ENCODE measurements around the gene RCC1.
"Not testable (repeated sequence)": the region's sequence is repeated elsewhere in the genome, so short reads cannot be mapped to it uniquely, and the experiment has no call there.

RCC1 gene

GRCh38 chr1:28510273-28510969 lies 4.6 kb downstream of the RCC1 start:
- in situ Hi-C loops (cut with MboI; ENCODE audit: low sequenced_read_pairs), result no loop called here

DNA sequence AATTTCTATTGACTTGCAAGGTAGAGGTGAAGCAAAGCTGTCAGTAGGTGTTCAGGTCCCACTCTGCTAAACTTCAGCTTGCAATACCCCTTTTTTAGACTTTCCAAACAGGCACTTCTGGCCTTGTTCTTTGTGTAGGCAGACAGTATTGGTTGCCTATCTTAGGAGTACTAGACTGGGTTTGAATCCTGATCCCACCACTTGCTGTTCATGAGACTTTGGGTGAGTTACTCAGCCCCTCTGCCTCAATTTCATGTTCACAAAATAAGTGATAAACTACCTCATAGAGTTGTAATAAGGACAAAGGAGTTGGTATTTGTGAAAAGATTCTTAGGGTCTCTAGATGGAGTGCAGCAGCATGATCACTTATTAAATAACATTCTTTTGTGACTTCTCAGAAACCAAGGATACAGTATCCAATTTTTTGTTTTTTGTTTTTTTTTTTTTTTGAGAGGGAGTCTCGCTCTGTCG lies 5.2 kb downstream of the RCC1 start:
- in situ Hi-C loops (cut with MboI; ENCODE audit: low sequenced_read_pairs), result no loop called here

GRCh38 chr1:28512058-28512611 lies 6.3 kb downstream of the RCC1 start:
- in situ Hi-C loops (cut with MboI; ENCODE audit: low sequenced_read_pairs), result no loop called here

- in situ Hi-C loops (cut with MboI; ENCODE audit: low sequenced_read_pairs), result not testable (repeated sequence)
Observed at GRCh38 chr1:28514445-28514933, 8.6 kb downstream of the RCC1 start.

DNA sequence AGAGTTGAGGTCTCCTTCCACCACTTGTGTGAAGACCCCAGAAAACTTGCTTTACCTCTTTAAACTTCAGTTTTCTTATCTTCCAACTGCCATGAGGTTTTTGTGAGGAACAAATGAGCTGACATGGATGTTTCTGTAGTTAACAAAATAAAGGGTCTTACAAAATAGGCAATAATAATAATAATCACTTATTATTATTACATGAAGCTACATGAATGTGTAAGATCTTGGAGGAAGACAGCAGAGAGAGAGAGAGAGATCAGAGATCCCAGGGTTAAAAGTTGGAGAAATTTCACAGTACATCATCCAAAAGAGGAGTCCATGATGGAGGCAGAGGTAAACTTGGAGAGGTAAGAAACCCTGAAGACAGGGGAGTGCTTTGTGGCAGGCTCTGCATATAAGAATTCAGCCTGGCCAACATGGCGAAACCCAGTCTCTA lies 10.7 kb downstream of the RCC1 start:
- in situ Hi-C loops (cut with MboI; ENCODE audit: low sequenced_read_pairs), result no loop called here

DNA sequence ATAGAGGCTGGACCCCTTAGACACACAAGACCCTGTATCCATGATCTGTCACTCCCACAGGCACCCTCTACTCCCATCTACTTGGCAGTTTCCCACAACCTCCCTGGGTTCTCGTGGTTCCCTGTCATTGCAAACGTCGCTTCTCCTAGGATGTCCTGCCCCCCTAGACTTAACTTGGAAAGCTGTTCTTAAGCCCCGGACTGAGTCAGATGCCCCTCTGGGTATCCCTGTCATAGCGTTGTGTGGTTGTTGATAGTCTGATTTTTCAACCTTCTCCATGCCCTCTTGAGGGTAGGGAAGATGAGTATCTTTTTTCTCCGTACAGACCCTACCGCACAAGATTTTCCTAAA lies 11.8 kb downstream of the RCC1 start:
- in situ Hi-C loops (cut with MboI; ENCODE audit: low sequenced_read_pairs), result no loop called here

- in situ Hi-C loops (cut with MboI; ENCODE audit: low sequenced_read_pairs), result no loop called here
Observed at GRCh38 chr1:28518000-28518744, 12.3 kb downstream of the RCC1 start.

DNA sequence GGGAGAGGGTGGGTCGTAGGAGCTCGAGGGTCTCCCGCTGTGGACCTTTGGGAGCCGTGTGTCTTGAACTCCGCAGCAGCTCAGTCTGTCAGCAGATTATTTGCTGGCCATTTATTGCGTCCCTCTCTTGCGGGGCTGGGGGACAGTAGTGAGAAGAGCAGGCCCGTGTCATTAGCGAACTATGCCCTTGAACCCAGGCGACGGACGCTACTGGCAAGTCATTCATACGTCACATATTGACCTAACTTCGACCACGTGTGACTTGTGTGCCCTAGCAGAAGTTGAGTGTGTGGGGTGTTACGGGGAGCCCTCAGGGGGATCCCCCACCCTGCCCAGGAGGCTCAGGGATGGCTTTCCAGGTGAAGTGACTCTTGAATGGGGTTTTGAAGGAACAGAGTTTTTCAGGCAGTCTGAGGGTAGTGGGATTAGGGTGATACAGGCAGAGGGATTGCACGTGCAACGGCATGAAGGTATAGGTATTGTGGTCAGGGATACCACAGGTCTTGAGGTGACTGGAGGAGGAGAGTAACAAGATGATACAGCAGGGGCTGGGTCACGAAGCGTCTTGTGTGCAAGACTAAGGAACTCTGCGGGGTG lies 13.0 kb downstream of the RCC1 start:
- in situ Hi-C loops (cut with MboI; ENCODE audit: low sequenced_read_pairs), result no loop called here

DNA sequence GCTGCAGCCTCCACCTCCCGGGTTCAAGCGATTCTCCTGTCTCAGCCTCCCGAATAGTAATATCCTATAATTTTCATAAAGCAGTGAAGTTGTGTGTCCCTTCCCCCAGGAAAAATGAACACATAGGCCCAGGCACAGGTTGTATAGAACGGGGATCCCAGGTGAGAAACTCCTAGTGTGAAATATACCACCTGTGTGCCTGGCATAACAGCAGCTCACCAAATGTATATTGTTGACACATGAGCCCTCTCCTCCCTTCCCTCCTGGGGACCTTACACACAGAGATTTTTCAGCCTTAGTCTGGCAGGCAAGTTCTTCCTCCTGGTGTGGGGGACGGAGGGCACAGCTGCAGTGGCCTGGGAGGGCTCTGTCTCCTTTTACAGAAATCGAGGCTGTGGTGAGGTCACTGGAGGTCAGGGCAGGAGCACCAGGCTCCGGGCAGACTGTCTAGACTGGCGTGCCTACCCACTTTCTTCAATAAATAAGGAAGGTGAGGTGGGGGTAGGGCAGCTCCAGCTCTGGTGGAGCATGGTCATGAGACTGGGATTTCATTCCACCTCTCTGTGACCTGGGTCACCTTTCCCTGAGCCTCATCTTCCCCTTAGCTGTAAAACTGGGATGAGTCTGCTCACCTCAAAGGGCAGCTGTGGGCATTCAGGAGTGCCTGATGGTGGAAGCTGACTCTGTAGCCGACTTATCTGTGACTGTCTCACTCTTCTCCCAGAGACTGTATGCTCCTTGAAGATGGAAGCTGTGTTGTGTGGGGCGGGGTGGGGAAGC lies 14.3 kb downstream of the RCC1 start:
- in situ Hi-C loops (cut with MboI; ENCODE audit: low sequenced_read_pairs), result no loop called here

GRCh38 chr1:28520796-28521195 lies 15.0 kb downstream of the RCC1 start:
- in situ Hi-C loops (cut with MboI; ENCODE audit: low sequenced_read_pairs), result not testable (repeated sequence)

GRCh38 chr1:28521502-28522164 lies 15.8 kb downstream of the RCC1 start:
- in situ Hi-C loops (cut with MboI; ENCODE audit: low sequenced_read_pairs), result no loop called here

- in situ Hi-C loops (cut with MboI; ENCODE audit: low sequenced_read_pairs), result not testable (repeated sequence)
Observed at GRCh38 chr1:28522537-28522936, 16.7 kb downstream of the RCC1 start.

GRCh38 chr1:28525002-28525642 lies 19.3 kb downstream of the RCC1 start:
- in situ Hi-C loops (cut with MboI; ENCODE audit: low sequenced_read_pairs), result not testable (repeated sequence)

GRCh38 chr1:28526886-28527285 lies 21.0 kb downstream of the RCC1 start:
- in situ Hi-C loops (cut with MboI; ENCODE audit: low sequenced_read_pairs), result no loop called here

DNA sequence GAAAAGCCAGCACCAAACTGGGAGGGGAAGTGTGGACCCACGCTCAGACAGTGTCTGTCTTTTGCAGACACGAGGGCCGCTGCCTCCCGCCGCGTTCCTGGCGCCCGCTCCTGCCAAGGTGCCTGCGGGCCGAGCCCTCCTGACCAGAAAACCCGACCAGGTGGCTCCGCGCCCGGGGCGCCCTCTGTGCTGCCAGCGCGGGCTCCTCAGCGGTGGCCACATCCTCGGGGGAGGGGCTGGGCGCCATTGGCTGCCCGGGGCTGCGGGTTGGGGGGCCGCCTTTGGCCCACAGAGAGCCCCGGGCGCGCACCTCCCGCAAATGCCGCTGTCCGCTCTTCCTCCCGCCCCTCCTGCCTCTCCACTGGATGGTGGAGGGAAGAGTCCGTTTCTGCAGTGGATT lies 24.6 kb downstream of the RCC1 start:
- in situ Hi-C loops (cut with MboI; ENCODE audit: low sequenced_read_pairs), result no loop called here

DNA sequence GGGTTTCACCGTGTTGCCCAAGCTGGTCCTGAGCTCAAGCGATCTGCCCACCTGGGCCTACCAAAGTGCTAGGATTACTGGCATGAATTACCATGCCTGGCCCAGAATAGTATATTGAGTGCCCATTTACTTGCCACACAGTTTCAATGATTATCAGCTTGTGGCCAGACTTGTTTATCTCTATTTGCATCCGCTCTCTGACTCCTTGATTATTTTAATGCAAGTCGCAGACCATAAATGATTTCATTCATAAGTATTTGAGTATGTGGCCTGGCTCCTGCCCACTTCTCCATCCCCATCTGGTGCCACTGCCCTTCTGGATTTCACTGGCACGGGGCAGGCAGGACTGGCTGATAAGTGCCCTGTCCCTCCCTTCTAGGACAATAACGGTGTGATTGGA lies 28.8 kb downstream of the RCC1 start:
- in situ Hi-C loops (cut with MboI; ENCODE audit: low sequenced_read_pairs), result no loop called here

- in situ Hi-C loops (cut with MboI; ENCODE audit: low sequenced_read_pairs), result no loop called here
Observed at GRCh38 chr1:28535180-28535579, 29.3 kb downstream of the RCC1 start.

DNA sequence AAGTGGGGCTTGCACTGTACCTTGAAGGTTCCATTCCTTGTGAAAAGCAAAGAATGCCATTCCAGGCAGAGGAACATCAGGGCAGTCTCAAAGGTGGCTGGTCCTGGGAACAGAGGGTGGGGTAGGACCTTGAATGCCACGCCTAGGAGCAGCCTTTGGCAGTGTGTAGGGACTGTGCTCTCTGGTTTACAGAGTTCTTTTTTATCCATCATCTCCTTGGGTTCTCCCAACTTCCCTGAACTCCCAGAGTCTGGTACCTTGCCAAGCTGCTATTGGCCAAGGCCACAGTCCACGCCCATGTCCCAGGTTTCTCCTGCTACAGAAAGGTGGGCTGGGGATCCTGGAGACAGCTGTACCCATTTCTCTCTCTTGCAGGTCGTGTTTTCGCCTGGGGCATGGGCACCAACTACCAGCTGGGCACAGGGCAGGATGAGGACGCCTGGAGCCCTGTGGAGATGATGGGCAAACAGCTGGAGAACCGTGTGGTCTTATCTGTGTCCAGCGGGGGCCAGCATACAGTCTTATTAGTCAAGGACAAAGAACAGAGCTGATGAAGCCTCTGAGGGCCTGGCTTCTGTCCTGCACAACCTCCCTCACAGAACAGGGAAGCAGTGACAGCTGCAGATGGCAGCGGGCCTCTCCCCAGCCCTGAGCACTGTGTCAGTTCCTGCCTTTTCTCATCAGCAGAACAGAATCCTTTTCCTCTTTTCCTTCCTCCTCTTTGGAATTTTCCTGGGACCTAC lies 31.8 kb downstream of the RCC1 start:
- in situ Hi-C loops (cut with MboI; ENCODE audit: low sequenced_read_pairs), result no loop called here

DNA sequence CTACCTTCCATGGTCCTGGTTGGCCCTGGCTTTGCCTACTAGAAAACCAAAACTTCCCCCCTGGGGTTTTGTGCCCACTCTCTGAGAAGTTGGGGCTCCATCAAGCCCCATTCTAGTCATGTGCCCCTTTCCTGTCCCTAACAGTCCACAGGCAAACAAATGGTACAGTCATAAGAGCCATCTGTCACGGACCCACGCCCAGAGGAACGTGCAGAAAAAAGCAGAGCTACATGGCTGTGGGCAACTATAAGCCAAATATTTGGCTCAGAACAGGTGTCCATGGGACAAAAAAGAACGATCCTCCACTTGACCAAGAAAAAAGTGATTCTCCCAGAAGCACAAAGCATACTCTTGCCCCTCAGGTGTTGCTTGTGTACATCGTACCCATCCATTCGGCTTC lies 32.4 kb downstream of the RCC1 start:
- in situ Hi-C loops (cut with MboI; ENCODE audit: low sequenced_read_pairs), result no loop called here
